ENCODE results near the gene ANKRD44.

DNA sequence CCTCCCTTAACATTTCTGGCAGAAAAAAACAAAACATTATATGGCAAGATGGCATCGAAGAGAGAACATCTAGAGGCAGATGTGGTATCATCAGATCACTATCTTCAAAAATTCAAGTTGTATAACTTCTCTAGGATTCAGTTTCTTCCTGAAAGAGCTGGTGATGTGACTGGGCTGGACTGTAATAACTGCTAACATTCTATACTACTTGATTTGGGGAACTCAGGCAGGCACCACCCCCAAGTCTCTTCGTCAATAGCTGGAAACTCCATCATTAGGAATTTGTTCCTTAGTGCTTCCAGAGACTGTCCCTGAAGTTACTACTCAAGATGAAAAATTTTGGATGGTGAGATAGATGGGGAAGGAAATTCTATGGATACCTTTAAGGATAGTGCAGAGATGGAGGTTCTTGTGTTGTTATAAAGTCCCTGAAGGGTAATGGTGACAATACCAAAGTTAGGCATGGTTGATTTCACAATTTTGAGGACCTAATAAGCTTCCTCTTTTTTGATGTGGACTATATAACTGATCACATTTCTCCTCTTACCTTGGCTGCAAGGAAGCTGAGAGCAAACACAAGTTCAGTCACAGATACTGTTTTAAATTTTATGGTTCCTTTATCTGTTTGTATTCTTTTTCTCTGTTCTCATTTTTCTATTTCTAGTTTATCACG, 324.9 kb downstream of the ANKRD44 start:
- TF ChIP-seq, protein P1, sequence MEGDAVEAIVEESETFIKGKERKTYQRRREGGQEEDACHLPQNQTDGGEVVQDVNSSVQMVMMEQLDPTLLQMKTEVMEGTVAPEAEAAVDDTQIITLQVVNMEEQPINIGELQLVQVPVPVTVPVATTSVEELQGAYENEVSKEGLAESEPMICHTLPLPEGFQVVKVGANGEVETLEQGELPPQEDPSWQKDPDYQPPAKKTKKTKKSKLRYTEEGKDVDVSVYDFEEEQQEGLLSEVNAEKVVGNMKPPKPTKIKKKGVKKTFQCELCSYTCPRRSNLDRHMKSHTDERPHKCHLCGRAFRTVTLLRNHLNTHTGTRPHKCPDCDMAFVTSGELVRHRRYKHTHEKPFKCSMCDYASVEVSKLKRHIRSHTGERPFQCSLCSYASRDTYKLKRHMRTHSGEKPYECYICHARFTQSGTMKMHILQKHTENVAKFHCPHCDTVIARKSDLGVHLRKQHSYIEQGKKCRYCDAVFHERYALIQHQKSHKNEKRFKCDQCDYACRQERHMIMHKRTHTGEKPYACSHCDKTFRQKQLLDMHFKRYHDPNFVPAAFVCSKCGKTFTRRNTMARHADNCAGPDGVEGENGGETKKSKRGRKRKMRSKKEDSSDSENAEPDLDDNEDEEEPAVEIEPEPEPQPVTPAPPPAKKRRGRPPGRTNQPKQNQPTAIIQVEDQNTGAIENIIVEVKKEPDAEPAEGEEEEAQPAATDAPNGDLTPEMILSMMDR (IDR thresholded peaks at IDR 0.05): no peak
- TF ChIP-seq POLR2A (IDR thresholded peaks at IDR 0.05): no peak
